Astrocyte (in vitro differentiated cells and primary cell): ENCODE measurements around the gene PGF. TPM values are rescaled to one million over a fixed set of nuclear protein-coding genes. Genes with fewer than 3 reads are reported as not detected.
A peak's percentile ranks its signal among the peaks of the same experiment; 100 is the strongest.

Source experiments
- DNase-seq: peaks from one replicate; pipeline ENCODE4 v3.0.0-alpha.2; 2010; ENCODE audit warnings: low read depth
- FAIRE-seq: peaks from 2 replicates; lab custom pipeline; 2011; peaks lifted over from hg19 to GRCh38; lab: Jason Lieb, UNC
- H2AFZ ChIP-seq: 2 replicates; pipeline ENCODE4 v1.6.0; 2012; ENCODE audit warnings: low read depth, low read length, inconsistent platforms
- H3K27ac ChIP-seq: 2 replicates; pipeline ENCODE4 v1.5.1; 2011; ENCODE audit warnings: low read depth, low read length, inconsistent platforms
- H3K27me3 ChIP-seq: 2 replicates; pipeline ENCODE4 v1.6.0; 2011; ENCODE audit warnings: low read length, inconsistent platforms; ENCODE audit not compliant: insufficient read depth
- H3K36me3 ChIP-seq: 2 replicates; pipeline ENCODE4 v1.5.1; 2011; ENCODE audit warnings: low read length, inconsistent platforms; ENCODE audit not compliant: insufficient read depth
- H3K4me1 ChIP-seq: 2 replicates; pipeline ENCODE4 v1.5.1; 2011; ENCODE audit warnings: low read length, inconsistent platforms; ENCODE audit not compliant: insufficient read depth
- H3K4me2 ChIP-seq: 2 replicates; pipeline ENCODE4 v1.6.0; 2012; ENCODE audit warnings: low read length, inconsistent platforms
- H3K4me3 ChIP-seq: 2 replicates; pipeline ENCODE4 v1.5.1; 2011; ENCODE audit warnings: low read depth, mild to moderate bottlenecking, low read length, inconsistent platforms; ENCODE audit not compliant: insufficient read depth
- H3K79me2 ChIP-seq: 2 replicates; pipeline ENCODE4 v1.6.0; 2012; ENCODE audit warnings: mild to moderate bottlenecking, low read length, inconsistent platforms; ENCODE audit not compliant: insufficient read depth
- H3K9ac ChIP-seq: 2 replicates; pipeline ENCODE4 v1.6.0; 2012; ENCODE audit warnings: mild to moderate bottlenecking, low read length, inconsistent platforms
- H3K9me3 ChIP-seq: 2 replicates; pipeline ENCODE4 v1.5.1; 2012; ENCODE audit warnings: low read depth, mild to moderate bottlenecking, low read length, inconsistent platforms; ENCODE audit not compliant: insufficient read depth
- H4K20me1 ChIP-seq: 2 replicates; pipeline ENCODE4 v1.6.0; 2012; ENCODE audit warnings: low read length, inconsistent platforms; ENCODE audit not compliant: insufficient read depth
- H3K27ac Mint-ChIP-seq: one replicate; pipeline ENCODE4 v1.8.0; 2021; ENCODE audit warnings: mild to moderate bottlenecking, mixed read lengths; ENCODE audit not compliant: unreplicated experiment
- H3K27me3 Mint-ChIP-seq: one replicate; pipeline ENCODE4 v1.8.0; 2021; ENCODE audit warnings: low read depth, mixed read lengths; ENCODE audit not compliant: unreplicated experiment
- H3K36me3 Mint-ChIP-seq: one replicate; pipeline ENCODE4 v1.8.0; 2021; ENCODE audit warnings: low read depth, mixed read lengths; ENCODE audit not compliant: unreplicated experiment
- H3K4me1 Mint-ChIP-seq: one replicate; pipeline ENCODE4 v1.8.0; 2021; ENCODE audit warnings: low read depth, mixed read lengths; ENCODE audit not compliant: unreplicated experiment
- H3K4me3 Mint-ChIP-seq: one replicate; pipeline ENCODE4 v1.8.0; 2021; ENCODE audit warnings: mild to moderate bottlenecking, moderate library complexity, mixed read lengths; ENCODE audit not compliant: unreplicated experiment
- H3K9me3 Mint-ChIP-seq: one replicate; pipeline ENCODE4 v1.8.0; 2021; ENCODE audit warnings: mild to moderate bottlenecking, mixed read lengths; ENCODE audit not compliant: unreplicated experiment
- CTCF ChIP-seq: IDR thresholded peaks from 2 replicates; pipeline ENCODE4 v1.5.1; 2011; ENCODE audit warnings: low read depth, mild to moderate bottlenecking, inconsistent platforms, low read length, moderate library complexity; ENCODE audit not compliant: insufficient read depth
- EZH2 ChIP-seq: IDR thresholded peaks from 2 replicates; pipeline ENCODE4 v1.6.1; 2012; ENCODE audit warnings: mild to moderate bottlenecking, low read length, inconsistent platforms; ENCODE audit not compliant: insufficient read depth
- total RNA-seq: library from RNA; stranded (reverse); gene quantifications from 2 replicates; pipeline ENCODE4 v1.2.1, GENCODE V29; 2021

PGF gene
- total RNA-seq, 1 donor from 2014 or later: 3.5 TPM

- H3K9ac ChIP-seq: no peak overlapping the region
- no peak overlapping the region for H3K4me2 ChIP-seq
- peaks cover 33% of the 10 kb centered on the region for H3K36me3 ChIP-seq
- no peak overlapping the region for H3K4me3 ChIP-seq
- H3K9me3 ChIP-seq: no peaks in the 10 kb centered on the region
- Mint-ChIP-seq H3K27me3 (no peaks in the 10 kb centered on the region), H3K4me3 (no peak overlapping the region), H3K36me3 (peaks cover 20% of the 10 kb centered on the region), H3K4me1 (peaks cover 5% of the 10 kb centered on the region), H3K9me3 (no peaks in the 10 kb centered on the region), H3K27ac (no peak overlapping the region)
- TF ChIP-seq CTCF (peak; percentile 92), EZH2 (no peak)
- H3K79me2 ChIP-seq: no peaks in the 10 kb centered on the region
- FAIRE-seq (no peak), DNase-seq (no peak)
- no peak overlapping the region for H3K27ac ChIP-seq
- peaks cover 10% of the 10 kb centered on the region for H4K20me1 ChIP-seq
- H3K4me1 ChIP-seq: no peaks in the 10 kb centered on the region
- H2AFZ ChIP-seq: no peak overlapping the region
- H3K27me3 ChIP-seq: no peaks in the 10 kb centered on the region
Observed at GRCh38 chr14:74905595-74906142, 49.7 kb downstream of the PGF start.

- TF ChIP-seq EZH2: no peak
- H2AFZ ChIP-seq: no peak overlapping the region
- H3K4me1 Mint-ChIP-seq: peaks cover 5% of the 10 kb centered on the region
Observed at GRCh38 chr14:74904635-74905503, 50.5 kb downstream of the PGF start.

GRCh38 chr14:74902941-74903705 is 52.3 kb downstream of the PGF start:
- H2AFZ ChIP-seq: no peak overlapping the region
- FAIRE-seq: no peak
- H3K27ac Mint-ChIP-seq: no peak overlapping the region
- no peak overlapping the region for H3K4me3 ChIP-seq
- no peak for DNase-seq
- peaks cover 58% of the 10 kb centered on the region for H3K36me3 ChIP-seq
- H3K9ac ChIP-seq: no peak overlapping the region
- peaks cover 35% of the 10 kb centered on the region for H3K36me3 Mint-ChIP-seq
- no peaks in the 10 kb centered on the region for H3K4me1 ChIP-seq
- no peak overlapping the region for H3K4me3 Mint-ChIP-seq
- peaks cover 21% of the 10 kb centered on the region for H4K20me1 ChIP-seq
- no peaks in the 10 kb centered on the region for H3K9me3 ChIP-seq
- TF ChIP-seq CTCF (no peak), EZH2 (no peak)
- H3K4me1 Mint-ChIP-seq: peaks cover 5% of the 10 kb centered on the region
- no peak overlapping the region for H3K4me2 ChIP-seq
- H3K27ac ChIP-seq: no peak overlapping the region
- H3K79me2 ChIP-seq: no peaks in the 10 kb centered on the region
- H3K27me3 ChIP-seq: no peaks in the 10 kb centered on the region
- no peaks in the 10 kb centered on the region for H3K27me3 Mint-ChIP-seq
- H3K9me3 Mint-ChIP-seq: no peaks in the 10 kb centered on the region

More at GRCh38 chr14:74904635-74905503, 50.5 kb downstream of the PGF start:
- Histone ChIP-seq H3K9ac (no peak overlapping the region), H3K27me3 (no peaks in the 10 kb centered on the region), H3K27ac (no peak overlapping the region), H3K4me1 (no peaks in the 10 kb centered on the region), H3K36me3 (peaks cover 41% of the 10 kb centered on the region), H3K4me3 (no peak overlapping the region), H3K9me3 (no peaks in the 10 kb centered on the region), H4K20me1 (peaks cover 10% of the 10 kb centered on the region), H3K79me2 (no peaks in the 10 kb centered on the region), H3K4me2 (no peak overlapping the region)
- DNase-seq (no peak), FAIRE-seq (no peak)
- no peaks in the 10 kb centered on the region for H3K27me3 Mint-ChIP-seq
- no peak overlapping the region for H3K4me3 Mint-ChIP-seq
- no peak overlapping the region for H3K27ac Mint-ChIP-seq
- H3K36me3 Mint-ChIP-seq: peaks cover 22% of the 10 kb centered on the region
- H3K9me3 Mint-ChIP-seq: no peaks in the 10 kb centered on the region
